Thoracic aorta (tissue), 2 donors: Measurements from ENCODE around the gene CASZ1. TPM values are rescaled to one million over a fixed set of nuclear protein-coding genes. Genes with fewer than 3 reads are reported as not detected.

Experiments
- ATAC-seq: fragments of 150-250 bp; one replicate; pipeline ENCODE4 v1.8.0; 2017; ENCODE audit warnings: low read depth; ENCODE audit not compliant: insufficient number of reproducible peaks, low FRiP score
- DNase-seq: peaks from one replicate; pipeline ENCODE4 v3.0.0-alpha.2; 2020; ENCODE audit warnings: low spot score
- H3K27ac ChIP-seq, 2 donors: fragments of 200-600 bp; sonication (generic); 1 replicate in 1 of 2; 2 replicates in 1 of 2; pipeline ENCODE4 v1.5.1; 2016; ENCODE audit warnings: mild to moderate bottlenecking in 2 of 2, moderate library complexity in 2 of 2
- H3K27me3 ChIP-seq: fragments of 200-600 bp; sonication (generic); replicated peaks from 2 replicates; pipeline ENCODE4 v1.6.0; 2016; ENCODE audit warnings: mild to moderate bottlenecking; ENCODE audit not compliant: insufficient read depth
- H3K36me3 ChIP-seq: fragments of 200-600 bp; sonication (generic); one replicate; pipeline ENCODE4 v1.5.1; 2016
- H3K4me1 ChIP-seq, 2 donors: fragments of 200-600 bp; sonication (generic); 1 replicate in 1 of 2; 2 replicates in 1 of 2; pipeline versions ENCODE4 v1.5.1 to v1.6.0; 2016; ENCODE audit warnings: low read depth in 2 of 2, mild to moderate bottlenecking in 1 of 2; ENCODE audit not compliant: control insufficient read depth in 1 of 2
- H3K4me3 ChIP-seq: fragments of 200-600 bp; sonication (generic); 2 replicates; pipeline ENCODE4 v1.5.1; 2016; ENCODE audit warnings: mild to moderate bottlenecking
- H3K9me3 ChIP-seq: fragments of 200-600 bp; sonication (generic); 2 replicates; pipeline ENCODE4 v1.5.1; 2016
- CTCF ChIP-seq: fragments of 200-600 bp; sonication (generic); IDR thresholded peaks from one replicate; pipeline ENCODE4 v1.5.1; 2019; ENCODE audit warnings: antibody characterized with exemption
- total RNA-seq, 2 donors: library from RNA; depleted of rRNA; stranded (reverse); fragments of >200 nt; gene quantifications; one replicate each; pipeline versions ENCODE4 v1.1.0 to v1.2.3, GENCODE V29; 2016

CASZ1 gene
- total RNA-seq, 2 donors from 2014 or later = 20.6 to 27.9 TPM

GRCh38 chr1:10676963-10677362 lies 119.5 kb downstream of the CASZ1 start:
- no peaks in the 10 kb centered on the region for H3K36me3 ChIP-seq
- TF ChIP-seq CTCF = no peak
- no peaks in the 10 kb centered on the region for H3K9me3 ChIP-seq
- peak overlapping the region in 1 of 2 donors; percentile 64 for H3K27ac ChIP-seq
- no peaks in the 10 kb centered on the region for H3K27me3 ChIP-seq
- DNase-seq (no peak), ATAC-seq (no peak)
- no peak overlapping the region for H3K4me3 ChIP-seq
- H3K4me1 ChIP-seq = peaks cover 14 to 54% of the 10 kb centered on the region in 2 donors

GRCh38 chr1:10675813-10676212 lies 120.6 kb downstream of the CASZ1 start:
- no peak for ATAC-seq
- Histone ChIP-seq H3K36me3 (no peaks in the 10 kb centered on the region), H3K4me1 (peaks cover 14 to 53% of the 10 kb centered on the region in 2 donors)

GRCh38 chr1:10674700-10675609 lies 121.5 kb downstream of the CASZ1 start:
- Histone ChIP-seq H3K27me3 (no peaks in the 10 kb centered on the region), H3K36me3 (no peaks in the 10 kb centered on the region), H3K9me3 (no peaks in the 10 kb centered on the region), H3K4me3 (peak overlapping the region; percentile 36), H3K4me1 (peaks cover 14 to 50% of the 10 kb centered on the region in 2 donors), H3K27ac (peak overlapping the region; percentile 7 to 64)
- TF ChIP-seq CTCF = no peak
- DNase-seq (no peak), ATAC-seq (no peak)

More at GRCh38 chr1:10675813-10676212, 120.6 kb downstream of the CASZ1 start:
- Histone ChIP-seq H3K27me3 (no peaks in the 10 kb centered on the region), H3K9me3 (no peaks in the 10 kb centered on the region), H3K4me3 (peak overlapping the region; percentile 36), H3K27ac (peak overlapping the region; percentile 7 to 64)
- no peak for TF ChIP-seq CTCF
- no peak for DNase-seq

GRCh38 chr1:10674222-10674621 lies 122.2 kb downstream of the CASZ1 start:
- no peak for TF ChIP-seq CTCF
- no peak overlapping the region for H3K27ac ChIP-seq

GRCh38 chr1:10673109-10673711 lies 123.2 kb downstream of the CASZ1 start:
- ATAC-seq (no peak), DNase-seq (no peak)
- peaks cover 19 to 57% of the 10 kb centered on the region in 2 donors for H3K4me1 ChIP-seq
- no peak overlapping the region for H3K4me3 ChIP-seq
- no peak for TF ChIP-seq CTCF
- no peak overlapping the region for H3K27ac ChIP-seq
- H3K36me3 ChIP-seq = no peaks in the 10 kb centered on the region
- no peaks in the 10 kb centered on the region for H3K27me3 ChIP-seq
- H3K9me3 ChIP-seq = no peaks in the 10 kb centered on the region

More at GRCh38 chr1:10674222-10674621, 122.2 kb downstream of the CASZ1 start:
- Histone ChIP-seq H3K4me3 (no peak overlapping the region), H3K4me1 (peaks cover 12 to 48% of the 10 kb centered on the region in 2 donors), H3K36me3 (no peaks in the 10 kb centered on the region), H3K9me3 (no peaks in the 10 kb centered on the region), H3K27me3 (no peaks in the 10 kb centered on the region)
- no peak for ATAC-seq
- DNase-seq = no peak
